Measurements from ENCODE around the gene TPSD1.
"Not testable (repeated sequence)": the region's sequence is repeated elsewhere in the genome, so short reads cannot be mapped to it uniquely, and the experiment has no call there.

Gene TPSD1

DNA sequence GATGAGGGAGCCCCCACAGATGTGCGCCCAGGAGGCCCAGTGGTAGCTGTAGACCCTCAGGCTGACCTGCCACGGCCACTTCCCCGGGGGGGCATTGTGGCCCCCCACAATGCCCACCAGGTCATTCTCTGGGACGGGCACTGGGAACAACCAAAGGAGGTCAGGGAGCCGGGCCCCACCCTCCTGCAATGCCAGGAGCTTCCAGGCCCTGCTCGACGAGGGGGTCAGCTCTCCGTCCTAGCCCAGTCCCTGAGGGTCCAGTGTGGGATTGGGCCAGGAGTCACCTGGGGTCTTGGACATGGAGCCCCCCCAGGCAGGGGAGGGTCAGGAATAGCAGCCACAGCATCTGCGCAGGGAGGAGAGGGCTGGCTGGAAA is 7.0 kb downstream of the TPSD1 start:
- DNase-seq (ENCODE audit: low read depth in 2 of 2), result no peak

DNA sequence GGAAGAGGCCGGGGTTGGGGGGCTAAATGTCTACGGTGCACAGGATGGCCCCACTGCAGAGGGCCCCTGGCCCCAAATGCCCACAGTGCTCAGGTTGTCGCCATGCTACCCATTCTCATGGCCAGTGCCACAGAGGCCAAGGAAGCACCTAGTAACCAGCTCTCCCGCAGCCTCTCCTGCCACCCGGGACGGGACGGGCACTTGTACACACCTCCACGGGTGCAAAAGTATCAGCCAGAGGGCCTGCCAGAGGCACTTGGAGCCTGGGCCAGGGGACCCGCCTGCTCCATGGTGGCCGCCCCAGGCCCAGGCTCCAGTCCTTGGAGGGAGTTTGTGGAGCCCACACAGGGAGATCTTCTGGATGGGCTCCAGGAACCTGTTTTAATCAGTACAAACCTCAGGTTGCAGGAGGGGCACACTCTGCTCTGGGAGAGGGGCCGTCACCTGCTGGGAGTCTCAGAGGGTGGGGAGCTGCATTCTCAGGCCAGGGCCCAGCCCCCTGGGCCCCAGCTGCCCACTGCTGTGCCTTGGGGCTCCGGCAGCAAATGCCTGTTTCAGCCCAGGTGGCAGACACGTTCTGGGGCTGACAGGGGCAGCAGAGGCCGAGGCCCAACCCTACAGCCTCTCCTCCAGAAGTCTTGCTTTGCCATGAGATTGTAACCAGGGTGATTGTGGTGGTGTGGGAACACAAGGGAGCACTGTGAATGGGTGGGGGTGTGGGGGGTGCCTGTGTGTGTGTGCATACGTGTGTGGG is 7.9 kb downstream of the TPSD1 start:
- no peak for DNase-seq (ENCODE audit: low read depth in 2 of 2)

DNA sequence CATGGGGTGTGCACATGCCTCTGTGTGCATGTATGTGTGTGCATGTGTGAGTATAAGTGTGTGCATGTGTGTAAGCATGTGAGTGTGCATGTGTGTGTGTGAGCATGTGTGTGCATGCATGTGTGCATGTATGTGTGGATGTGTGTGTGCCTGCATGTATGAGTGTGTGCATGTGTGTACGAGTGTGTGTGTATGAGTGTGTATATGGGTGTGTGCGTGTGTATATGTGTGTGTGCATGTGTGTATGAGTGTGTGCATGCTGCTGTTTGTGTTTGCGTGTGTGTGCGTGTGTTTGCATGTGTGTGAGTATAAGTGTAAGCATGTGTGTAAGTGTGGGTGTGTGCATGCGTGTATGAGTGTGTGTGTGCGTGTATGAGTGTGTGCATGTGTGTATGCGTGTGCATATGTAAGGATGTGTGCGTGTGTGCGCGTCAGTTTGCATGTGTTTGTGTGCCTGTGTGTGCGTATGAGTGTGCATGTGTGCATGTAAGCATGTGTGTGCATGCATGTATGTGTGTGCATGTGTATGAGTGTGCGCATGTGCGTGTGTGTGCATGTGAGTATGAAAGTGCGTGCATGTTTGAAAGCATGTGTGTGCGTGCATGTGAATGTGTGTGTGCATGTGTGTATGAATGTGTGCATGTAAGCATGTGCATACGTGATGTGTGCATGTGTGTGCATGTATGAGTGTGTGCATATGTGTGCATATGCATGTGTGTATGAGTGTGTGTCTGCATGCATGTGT is 8.6 kb downstream of the TPSD1 start:
- DNase-seq (ENCODE audit: low read depth in 2 of 2), result no peak

DNA sequence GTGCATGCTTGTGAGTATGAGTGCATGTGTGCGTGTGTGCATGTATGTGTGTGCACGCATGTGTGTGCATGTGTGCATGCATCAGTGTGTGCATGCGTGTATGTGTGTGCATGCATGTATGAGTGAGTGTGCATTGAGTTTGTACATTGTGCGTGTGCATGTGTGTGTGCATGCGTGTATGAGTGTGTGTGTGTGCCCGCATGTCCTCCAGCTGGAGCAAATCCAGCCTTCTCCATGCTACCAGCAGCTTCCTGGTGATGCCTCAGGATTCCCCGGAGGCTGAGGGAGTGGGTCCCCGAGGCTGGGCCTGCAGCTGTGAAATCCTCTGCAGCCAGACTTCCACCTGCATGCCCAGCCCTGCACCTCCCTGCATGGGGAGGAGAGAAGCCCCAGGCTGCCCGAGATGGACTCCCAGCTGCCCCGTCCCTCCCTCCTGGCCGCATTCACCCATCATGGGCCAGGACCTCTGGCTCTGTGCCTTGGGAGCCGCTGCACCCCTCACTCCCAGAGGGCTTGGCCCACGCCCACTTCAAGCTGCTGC is 9.3 kb downstream of the TPSD1 start:
- DNase-seq (ENCODE audit: low read depth in 2 of 2), result no peak

DNA sequence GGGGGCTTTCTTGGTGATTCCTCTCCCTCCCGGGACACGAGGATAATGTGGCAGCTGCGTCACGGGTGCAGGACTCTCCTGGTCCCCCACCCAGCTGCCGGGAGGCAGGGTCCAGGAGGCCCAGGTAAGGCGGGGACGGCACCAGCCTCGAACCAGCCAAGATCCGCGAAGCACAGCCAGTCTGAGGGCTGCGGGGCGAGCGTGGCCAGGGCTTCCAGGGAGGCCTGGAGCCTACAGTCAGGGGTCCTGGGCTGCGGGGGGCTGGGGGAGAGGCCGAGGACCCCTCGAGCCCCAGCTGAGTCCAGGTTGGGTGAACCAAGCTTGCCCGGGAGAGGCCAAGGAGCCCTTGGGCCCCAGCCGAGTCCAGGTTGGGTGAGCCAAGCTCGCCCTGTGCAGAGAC is 10.0 kb downstream of the TPSD1 start:
- DNase-seq (ENCODE audit: low read depth in 2 of 2), result no peak

DNA sequence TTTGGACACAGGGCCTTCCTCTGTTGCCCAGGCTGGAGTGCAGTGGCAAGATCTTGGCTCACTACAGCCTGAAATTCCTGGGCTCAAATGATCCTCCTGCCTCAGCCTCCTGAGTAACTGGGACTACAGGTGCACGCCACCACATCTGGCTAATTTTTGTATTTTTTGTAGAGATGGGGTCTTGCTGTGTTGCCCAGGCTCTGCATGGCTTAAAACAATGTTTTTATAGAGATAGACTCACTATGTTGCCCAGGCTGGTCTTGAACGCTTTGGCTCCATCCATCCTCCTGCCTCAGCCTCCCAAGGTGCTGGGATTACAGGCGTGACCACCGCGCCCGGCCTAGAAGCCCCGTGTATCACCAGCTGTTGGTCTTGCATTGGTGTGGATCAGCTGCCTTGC is 13.5 kb downstream of the TPSD1 start:
- not testable (repeated sequence) for DNase-seq (ENCODE audit: low read depth in 2 of 2)

DNA sequence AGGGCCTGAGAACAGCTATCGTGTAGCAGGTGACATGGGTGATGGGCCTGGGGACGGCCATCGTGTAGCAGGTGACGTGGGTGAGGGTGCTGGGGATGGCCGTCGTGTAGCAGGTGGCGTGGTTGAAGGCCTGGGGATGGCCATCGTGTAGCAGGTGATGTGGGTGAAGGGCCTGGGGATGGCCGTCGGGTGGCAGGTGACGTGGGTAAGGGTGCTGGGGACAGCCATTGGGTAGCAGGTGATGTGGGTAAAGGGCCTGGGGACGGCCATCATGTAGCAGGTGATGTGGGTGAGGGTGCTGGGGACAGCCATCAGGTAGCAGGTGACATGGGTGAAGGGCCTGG is 15.5 kb downstream of the TPSD1 start:
- DNase-seq (ENCODE audit: low read depth in 2 of 2), result no peak

DNA sequence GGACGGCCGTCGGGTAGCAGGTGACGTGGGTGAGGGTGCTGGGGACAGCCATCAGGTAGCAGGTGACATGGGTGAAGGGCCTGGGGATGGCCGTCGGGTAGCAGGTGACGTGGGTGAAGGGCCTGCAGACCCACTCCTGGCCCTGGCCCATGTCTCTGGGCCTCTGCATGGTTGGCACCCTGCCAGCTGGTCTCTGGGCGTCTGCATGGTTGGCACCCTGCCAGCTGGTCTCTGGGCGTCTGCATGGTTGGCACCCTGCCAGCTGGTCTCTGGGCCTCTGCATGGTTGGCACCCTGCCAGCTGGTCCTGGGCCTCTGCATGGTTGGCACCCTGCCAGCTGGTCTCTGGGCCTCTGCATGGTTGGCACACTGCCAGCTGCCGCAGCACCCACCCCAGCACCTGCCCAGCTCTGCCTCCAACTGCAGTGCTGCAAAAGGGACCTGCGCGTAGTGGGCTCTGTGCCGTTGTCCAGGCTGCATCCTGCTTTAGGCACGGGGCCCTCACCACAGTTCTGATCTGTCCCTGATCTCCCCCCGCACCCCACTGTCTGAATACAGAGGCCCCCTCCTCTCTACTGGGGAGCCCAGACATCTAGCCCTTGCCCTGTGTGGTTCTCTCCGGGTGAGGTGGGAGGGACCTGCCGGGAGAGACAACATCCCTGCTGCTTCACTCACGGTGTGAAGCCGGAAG is 16.0 kb downstream of the TPSD1 start:
- not testable (repeated sequence) for DNase-seq (ENCODE audit: low read depth in 2 of 2)

DNA sequence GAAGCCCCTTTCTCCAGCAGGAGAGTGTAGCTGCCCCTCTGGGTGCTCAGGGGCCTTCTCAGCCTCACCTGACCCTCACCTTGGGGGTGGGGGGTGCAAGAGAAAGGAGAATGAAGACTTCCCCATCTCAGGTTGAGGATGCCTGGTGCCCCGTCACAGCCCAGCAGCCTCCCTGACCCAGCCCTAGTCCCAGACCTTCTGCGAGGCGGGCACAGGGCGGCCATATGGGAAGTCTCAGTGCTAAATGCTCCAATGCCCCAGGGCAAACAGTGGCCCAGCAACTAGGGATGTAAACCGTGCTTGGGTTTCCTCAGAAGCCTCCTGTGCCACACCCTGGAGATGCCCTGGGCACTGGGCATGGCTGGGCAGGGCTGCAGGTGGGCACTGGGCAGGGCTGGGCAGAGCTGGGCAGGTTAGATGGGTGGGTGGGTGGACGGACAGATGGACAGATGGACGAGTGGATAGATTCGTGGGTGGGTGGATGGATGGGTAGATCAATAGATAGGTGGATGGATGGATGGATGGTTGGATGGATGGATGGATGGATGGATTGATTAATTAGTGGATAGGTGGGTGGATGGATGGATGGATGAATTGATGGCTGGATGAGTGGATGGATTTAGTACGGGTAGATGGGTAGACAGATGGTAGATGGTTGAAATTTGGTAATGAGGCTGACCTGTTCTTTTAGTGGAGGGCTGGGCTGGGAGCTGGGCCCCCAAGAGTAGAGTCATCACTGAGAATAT is 16.8 kb downstream of the TPSD1 start:
- DNase-seq (ENCODE audit: low read depth in 2 of 2), result no peak

DNA sequence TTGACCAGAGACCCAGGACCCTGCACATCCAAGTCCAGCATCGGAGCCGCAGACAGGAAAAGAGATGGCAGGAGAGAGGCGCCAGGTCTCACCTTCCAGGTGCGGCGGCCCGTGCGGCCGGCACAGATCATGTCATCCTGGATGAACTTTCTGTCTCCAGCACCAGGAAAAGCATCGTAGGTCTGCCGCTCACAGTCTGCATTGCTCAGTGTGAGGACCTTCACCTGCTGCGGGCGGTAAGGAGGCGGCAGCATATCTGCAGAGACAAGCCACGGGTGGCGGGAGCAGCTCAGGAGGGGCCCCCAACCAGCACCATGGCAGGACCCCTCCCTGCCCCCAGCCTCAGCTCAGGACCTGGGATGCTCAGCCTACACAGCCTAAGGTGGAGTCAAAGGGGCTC is 17.9 kb downstream of the TPSD1 start:
- DNase-seq (ENCODE audit: low read depth in 2 of 2), result no peak

DNA sequence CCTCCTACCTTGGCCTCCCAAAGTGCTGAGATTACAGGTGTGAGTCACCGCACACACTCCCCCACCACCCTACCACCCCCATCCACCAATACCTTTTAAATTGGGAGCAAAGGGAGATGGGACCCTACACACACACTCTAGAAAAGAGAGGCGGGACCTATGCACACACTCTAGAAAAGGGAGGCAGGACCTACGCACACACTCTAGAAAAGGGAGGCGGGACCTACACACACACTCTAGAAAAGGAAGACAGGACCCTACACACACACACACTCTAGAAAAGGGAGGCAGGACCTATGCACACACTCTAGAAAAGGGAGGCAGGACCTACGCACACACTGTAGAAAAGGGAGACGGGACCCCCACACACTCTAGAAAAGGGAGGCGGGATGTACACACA is 18.9 kb downstream of the TPSD1 start:
- DNase-seq (ENCODE audit: low read depth in 2 of 2), result no peak

DNA sequence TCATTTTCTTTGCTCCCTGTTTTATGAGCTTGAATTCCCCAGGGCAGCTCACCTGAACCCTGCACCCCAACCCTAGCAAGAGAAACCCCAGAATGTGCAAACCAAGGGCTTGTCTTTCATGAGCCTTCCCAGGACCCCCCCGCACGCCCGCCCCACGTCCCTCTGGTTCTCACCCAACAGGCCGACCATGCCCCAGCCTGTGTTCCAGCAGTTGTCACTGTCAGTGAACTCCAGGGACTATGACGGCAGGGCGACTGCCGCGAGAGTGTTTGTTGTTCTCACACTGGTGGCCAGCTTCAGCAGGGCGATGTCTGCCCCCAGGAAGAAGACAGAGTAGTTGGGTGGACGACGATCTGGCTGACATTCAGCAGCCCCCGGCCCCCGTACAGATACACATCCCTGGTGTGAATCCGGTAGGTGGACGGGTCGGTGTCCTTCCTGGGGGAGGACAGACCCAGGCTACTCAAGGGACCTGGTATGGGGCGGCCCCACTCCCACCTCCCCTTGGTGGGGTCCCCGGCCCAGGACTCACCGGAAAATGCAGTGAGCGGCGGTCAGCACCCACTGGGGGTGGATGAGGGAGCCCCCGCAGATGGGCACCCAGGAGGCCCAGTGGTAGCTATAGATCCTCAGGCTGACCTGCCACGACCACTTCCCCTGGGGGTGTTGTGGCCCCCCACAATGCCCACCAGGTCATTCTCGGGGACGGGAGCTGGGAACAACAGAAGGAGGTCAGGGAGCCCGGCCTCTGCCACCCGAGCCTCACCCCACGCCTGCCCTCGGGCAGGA is 20.1 kb downstream of the TPSD1 start:
- no peak for DNase-seq (ENCODE audit: low read depth in 2 of 2)

DNA sequence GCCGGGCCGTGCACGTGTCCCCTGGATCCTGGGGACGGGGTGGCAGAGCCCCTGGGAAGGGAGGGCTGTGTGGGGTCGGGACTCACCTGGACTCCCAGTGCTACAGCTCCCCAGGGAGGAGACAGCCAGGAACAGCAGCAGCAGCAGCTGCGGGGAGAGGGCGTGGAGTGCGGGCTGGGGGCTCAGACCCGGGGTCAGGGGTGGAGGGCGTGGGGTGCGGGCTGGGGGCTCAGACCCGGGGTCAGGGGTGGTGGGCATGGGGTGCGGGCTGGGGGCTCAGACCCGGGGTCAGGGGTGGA is 20.7 kb downstream of the TPSD1 start:
- DNase-seq (ENCODE audit: low read depth in 2 of 2), result no peak

DNA sequence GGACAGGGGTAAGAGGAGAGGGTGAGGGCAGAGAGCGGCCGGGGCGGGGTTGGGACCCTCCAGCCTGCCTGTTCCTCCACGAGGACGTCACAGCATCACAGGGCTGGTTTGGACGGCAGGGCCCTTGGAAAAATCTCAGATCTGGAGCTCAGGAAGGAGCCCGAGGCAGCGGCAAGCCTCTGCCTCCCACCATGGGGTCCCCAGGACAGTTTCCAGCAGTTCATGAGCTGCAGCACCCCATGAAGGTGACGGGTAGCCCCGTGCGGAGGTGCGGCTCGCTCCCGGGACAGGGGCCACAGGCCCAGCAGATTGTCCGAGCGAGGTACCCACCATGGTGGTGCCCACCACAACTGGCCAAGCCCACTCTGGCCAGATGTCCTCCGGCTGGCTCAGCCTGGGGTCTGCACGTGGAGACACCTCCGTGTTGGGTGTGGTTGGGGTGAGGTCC is 21.3 kb downstream of the TPSD1 start:
- no peak for DNase-seq (ENCODE audit: low read depth in 2 of 2)

DNA sequence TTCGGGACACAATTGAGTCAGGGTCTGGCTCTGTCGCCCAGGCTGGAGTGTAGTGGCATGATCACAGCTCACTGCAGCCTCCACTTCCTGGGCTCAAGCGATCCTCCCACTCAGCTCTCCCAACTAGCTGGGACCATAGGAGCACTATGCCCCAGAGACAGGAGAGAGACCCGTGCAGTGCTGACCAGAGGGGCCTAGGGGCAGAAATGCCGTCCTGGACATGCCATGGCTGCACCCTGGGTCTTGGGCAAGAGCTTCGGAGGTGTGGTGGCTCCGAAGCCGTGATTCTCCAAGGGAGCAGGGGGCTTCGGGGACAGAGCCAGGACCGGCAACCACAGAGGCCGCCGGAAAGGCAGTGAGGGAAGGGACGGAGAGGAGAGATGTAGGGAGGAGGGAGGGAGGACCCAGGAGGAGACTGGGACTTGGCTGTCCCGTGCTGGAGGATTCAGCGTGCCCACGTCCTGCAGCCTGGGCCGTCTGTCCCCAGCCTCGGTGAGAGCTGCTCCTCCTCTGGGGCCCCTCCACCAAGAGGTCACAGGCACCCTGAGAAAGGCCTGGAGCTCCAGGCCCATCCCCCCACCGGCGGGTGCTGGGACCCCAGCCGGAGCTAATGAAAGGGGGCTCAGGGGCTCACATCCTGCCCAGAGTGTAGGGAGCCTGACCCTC is 21.9 kb downstream of the TPSD1 start:
- DNase-seq (ENCODE audit: low read depth in 2 of 2), result no peak

DNA sequence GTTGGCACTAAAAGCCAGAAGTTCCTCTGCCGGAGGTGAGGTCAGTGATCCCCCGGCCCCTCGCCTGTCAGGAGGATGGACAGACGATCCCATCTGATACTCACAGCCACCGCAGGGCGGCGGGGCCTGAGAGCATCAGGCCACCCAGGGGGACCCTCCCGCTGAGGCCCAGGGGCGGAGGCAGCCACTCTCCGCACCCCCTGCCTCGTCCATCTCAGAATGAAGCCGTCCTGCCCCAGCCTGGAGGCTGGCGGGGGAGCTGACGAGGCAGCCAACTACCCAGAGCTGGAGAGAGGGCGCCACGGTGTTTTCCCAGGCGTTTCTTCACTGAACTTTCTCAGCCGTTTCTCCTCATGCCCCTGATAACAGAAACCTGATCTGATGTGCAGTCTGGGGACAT is 22.6 kb downstream of the TPSD1 start:
- DNase-seq (ENCODE audit: low read depth in 2 of 2), result no peak

DNA sequence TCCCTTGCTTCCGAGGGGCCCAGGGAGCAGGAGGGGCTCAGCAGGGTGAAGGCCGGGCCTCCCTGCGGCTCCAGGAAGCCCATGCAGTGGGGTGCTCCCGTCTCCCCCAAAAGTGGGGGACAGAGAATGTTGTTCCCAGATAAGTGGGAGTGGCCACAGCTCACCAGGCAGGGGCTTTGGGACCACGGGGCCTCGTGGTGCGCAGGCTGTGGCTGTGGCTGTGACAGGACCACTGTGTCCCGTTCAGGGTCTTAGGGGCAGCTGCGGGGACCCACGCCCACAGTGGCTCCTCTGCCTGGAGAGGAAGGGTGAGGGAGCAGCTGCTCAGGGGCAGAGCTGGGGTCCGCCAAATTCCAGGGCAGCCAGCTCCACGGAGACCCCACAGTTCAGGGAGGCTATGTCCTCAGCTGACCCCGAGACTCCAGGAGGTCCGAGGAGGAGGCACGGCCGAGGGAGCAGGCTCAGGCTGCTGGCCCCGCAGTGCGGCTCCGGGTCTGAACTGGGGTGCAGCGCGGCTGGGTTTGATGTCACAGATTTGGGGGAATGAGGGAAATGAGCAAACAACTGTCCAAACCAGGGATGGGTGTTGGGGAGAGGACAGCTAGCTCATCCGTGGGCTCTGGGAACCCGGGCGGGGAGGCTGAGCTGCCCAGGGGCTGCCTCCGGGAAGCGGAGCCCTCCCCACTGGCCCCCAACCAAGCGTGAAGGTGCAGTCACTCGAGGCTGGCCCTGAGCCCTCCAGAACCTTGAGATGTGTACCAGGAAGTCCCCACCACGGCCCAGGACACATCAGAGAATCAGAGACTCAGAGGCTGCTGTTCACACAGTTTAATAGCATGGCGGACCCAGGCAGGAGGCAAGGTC is 23.4 kb downstream of the TPSD1 start:
- no peak for DNase-seq (ENCODE audit: low read depth in 2 of 2)

DNA sequence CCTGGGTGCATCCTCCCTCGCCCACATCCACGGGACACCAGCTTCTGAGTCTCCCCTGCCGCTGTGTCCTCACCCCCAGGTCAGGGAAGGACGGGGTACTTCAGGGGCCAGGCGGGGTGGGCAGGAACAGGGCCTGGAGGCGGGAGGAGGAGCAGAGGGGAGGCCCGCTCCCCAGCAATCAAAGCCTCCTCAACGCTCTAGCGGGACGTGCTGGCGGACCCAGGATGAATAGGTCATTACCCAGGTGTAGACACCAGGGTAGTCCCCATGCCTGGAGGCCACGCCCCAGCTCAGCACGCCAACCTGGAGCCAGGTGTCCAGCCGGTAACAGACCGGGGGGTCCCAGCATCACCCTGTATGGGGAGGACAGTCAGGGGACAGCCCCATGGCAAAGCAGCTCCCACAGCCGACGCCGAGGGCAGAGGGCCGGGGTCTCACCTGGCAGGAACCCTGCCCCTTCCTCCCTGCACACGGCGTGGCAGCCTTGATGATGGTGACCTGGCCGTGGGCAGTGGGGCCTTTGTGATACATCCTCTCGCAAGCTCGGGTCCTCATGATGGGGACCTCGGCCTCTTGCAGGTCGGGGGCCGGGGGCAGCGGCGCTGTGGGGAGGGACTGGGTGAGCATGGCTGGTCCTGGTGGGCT is 24.2 kb downstream of the TPSD1 start:
- DNase-seq (ENCODE audit: low read depth in 2 of 2), result no peak

DNA sequence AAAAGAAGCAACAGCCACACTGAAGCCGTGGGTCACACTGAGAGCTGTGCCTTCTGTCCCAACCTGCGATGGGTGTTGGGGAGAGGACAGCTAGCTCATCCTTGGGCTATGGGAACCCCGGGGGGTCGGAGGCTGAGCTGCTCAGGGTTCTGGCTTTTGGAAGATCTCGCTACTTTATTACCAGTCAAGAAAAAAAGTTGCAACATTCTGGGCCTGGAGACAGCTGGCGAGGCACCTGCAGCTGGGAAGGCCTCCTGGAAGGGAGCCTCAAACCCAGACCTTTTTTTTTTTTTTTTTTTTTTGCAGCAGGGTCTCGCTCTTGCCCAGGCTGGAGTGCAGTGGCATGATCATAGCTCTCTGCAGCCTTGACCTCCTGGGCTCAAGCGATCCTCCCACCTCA is 24.9 kb downstream of the TPSD1 start:
- DNase-seq (ENCODE audit: low read depth in 2 of 2), result no peak
